Lower leg skin (tissue), 4 donors: ENCODE results near the gene DNAH11. TPM values are rescaled to one million over a fixed set of nuclear protein-coding genes. Genes with fewer than 3 reads are reported as not detected.

Experiments
- DNase-seq, 2 donors: peaks; one replicate each; pipeline ENCODE4 v3.0.0-alpha.2; 2019; ENCODE audit warnings: low spot score in 2 of 2
- H3K4me3 ChIP-seq: fragments of 200-600 bp; sonication (generic); 2 replicates; pipeline ENCODE4 v1.5.1; 2017; ENCODE audit warnings: mild to moderate bottlenecking, low read depth; ENCODE audit not compliant: poor library complexity, severe bottlenecking
- POLR2A ChIP-seq, 2 donors: fragments of 450-650 bp; IDR thresholded peaks; one replicate each; pipeline ENCODE4 v1.6.1; 2016 to 2017; ENCODE audit warnings: antibody characterized with exemption in 2 of 2, mild to moderate bottlenecking in 1 of 2, moderate library complexity in 1 of 2
- WGBS, 2 donors: methylation state at CpG; one replicate each; pipeline ENCODE4 v1.1.5; 2018; 5-methylcytosine and 5-hydroxymethylcytosine counted together
- intact Hi-C: fragments of 100-400 bp; cut with DNase I; formaldehyde crosslinking; loops from one replicate; pipeline ENCODE4 v1.15.0; 2023; ENCODE audit warnings: low total_unique reads
- total RNA-seq, 4 donors: library from RNA; depleted of rRNA; stranded (reverse); fragments of >200 nt; gene quantifications; one replicate each; pipeline ENCODE4 v1.1.0, GENCODE V29; 2016
- TF ChIP-seq, protein P1 (sequence below), 3 donors: fragments of 450-650 bp; IDR thresholded peaks; one replicate each; pipeline ENCODE4 v1.5.1; 2016; ENCODE audit warnings: antibody characterized with exemption in 3 of 3, mild to moderate bottlenecking in 3 of 3, moderate library complexity in 2 of 3

DNAH11 gene
- total RNA-seq, 4 donors from 2014 or later = 0.88 to 10.0 (median 4.1) TPM

DNA sequence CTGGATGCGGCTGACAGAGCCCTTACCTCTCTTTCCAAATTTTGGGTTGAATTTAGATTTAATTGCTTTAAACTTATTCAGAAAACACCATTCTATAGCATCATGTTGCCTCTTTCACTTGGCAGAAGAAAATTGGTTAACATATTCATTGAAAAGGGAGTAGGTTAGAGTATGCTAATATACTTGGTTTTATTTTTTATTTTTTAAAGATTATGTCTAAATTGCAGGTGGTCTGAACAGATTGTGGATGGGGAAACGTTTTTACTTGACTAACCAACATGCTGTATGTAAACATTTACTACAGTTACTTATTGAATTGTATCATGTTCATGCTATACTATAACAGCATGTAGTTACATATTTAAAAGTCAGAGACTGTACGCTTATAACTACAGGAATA, 65.6 kb downstream of the DNAH11 start:
- no peak for DNase-seq
- H3K4me3 ChIP-seq = no peak overlapping the region
- TF ChIP-seq, protein P1, sequence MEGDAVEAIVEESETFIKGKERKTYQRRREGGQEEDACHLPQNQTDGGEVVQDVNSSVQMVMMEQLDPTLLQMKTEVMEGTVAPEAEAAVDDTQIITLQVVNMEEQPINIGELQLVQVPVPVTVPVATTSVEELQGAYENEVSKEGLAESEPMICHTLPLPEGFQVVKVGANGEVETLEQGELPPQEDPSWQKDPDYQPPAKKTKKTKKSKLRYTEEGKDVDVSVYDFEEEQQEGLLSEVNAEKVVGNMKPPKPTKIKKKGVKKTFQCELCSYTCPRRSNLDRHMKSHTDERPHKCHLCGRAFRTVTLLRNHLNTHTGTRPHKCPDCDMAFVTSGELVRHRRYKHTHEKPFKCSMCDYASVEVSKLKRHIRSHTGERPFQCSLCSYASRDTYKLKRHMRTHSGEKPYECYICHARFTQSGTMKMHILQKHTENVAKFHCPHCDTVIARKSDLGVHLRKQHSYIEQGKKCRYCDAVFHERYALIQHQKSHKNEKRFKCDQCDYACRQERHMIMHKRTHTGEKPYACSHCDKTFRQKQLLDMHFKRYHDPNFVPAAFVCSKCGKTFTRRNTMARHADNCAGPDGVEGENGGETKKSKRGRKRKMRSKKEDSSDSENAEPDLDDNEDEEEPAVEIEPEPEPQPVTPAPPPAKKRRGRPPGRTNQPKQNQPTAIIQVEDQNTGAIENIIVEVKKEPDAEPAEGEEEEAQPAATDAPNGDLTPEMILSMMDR (IDR thresholded peaks at IDR 0.05) = no peak
- TF ChIP-seq POLR2A (IDR thresholded peaks at IDR 0.05) = no peak
- intact Hi-C loops = no loop called here
- WGBS, 2 donors = 71 to 76% methylated on average over 3 of the region's 3 CpGs

DNA sequence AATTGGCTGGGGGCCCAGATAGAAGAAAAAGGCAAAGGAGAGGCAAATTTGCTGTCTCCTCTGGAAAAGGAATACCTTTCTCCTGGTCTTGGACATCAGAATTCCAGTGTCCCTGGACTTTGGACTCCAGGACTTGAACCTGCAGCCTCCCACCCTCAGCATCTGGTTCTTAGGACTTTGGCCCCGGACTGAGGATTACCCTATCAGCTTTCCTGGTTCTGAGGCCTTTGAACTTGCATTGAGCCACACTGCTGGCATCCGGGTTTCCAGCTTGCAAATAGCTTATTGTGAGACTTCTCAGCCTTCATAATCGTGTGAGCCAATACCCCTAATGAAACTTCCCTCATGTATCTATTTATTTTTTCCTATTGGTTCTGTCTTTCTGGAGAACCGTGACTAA, 68.3 kb downstream of the DNAH11 start:
- no peak for TF ChIP-seq POLR2A (IDR thresholded peaks at IDR 0.05)
- TF ChIP-seq, protein P1 (IDR thresholded peaks at IDR 0.05) = no peak
- WGBS, 2 donors = 73 to 88% methylated on average over 4 of the region's 4 CpGs
- intact Hi-C loops = no loop called here

DNA sequence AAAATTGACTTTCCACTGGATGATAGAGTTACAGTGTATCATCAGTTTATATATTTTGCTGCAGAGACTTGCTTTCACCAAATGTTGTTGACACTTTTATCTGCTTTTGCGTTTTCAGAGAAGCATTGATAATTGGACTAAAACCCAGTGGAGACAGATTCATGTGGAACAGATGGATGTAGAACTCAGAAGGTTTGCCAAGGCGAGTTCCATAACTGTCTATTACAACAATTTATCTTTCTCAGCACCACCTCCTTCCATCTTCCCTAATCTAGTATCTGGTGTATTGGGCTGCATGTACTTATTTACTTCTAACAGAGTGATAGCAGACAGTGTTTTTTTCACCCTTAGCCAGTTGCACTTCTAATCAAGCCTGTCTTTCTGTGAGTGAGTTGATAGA, 73.3 kb downstream of the DNAH11 start:
- intact Hi-C loops = no loop called here
- TF ChIP-seq, protein P1 (IDR thresholded peaks at IDR 0.05) = no peak
- no peak for TF ChIP-seq POLR2A (IDR thresholded peaks at IDR 0.05)
- 28 to 30% methylated on average over 2 of the region's 2 CpGs for WGBS, 2 donors
- no peak for DNase-seq
- no peak overlapping the region for H3K4me3 ChIP-seq

More for the DNA sequence above, 68.3 kb downstream of the DNAH11 start:
- DNase-seq = no peak
- H3K4me3 ChIP-seq = no peak overlapping the region

DNA sequence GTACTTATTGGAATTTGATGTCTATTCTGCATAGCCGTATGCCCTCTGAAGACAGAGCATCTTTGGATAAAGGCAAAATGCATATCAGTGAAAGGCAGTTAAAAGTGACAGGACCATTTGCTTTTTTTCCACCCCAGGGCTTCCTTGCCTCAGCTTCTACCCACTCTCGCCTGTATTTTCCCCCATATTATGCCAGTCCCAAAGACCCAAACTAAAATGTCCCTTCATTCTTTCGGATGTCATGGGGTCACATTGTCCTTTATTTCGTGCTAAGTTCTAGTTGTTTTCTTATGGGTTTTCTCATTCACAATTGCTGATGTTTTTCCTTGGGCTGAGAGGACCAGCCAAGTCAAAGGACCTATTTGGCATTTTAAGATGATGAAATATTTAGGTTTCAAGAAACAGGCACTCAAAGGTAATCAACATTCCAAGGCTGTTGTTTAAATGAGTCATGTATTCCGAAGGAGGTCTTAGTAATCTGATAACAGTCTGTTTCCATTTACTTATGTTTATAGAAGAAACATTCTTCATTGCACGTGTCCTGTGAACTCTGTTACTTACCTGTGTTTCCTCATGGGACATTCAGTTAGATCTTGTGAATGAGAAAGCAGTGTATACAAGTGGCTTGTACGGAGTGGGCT, 74.1 kb downstream of the DNAH11 start:
- intact Hi-C loops = no loop called here
- WGBS, 2 donors = 61 to 63% methylated on average over 7 of the region's 7 CpGs
- H3K4me3 ChIP-seq = no peak overlapping the region
- DNase-seq = no peak
- no peak for TF ChIP-seq POLR2A (IDR thresholded peaks at IDR 0.05)
- TF ChIP-seq, protein P1 (IDR thresholded peaks at IDR 0.05) = no peak

DNA sequence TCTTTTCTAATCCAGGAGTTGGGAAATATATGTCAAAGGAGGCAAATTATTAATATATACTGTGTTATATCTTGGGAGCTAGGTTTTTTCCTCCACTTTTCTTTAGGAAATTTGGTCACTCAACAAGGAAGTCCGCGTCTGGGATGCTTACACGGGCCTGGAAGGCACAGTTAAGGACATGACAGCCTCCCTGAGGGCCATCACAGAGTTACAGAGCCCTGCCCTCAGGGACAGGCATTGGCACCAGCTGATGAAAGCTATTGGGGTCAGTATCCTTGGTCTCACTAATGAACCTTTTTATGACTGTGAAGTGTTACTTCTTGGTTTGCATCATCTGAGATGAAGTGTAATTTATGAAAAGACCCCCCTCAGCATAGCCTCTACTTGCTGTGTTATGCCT, 74.7 kb downstream of the DNAH11 start:
- DNase-seq = no peak
- TF ChIP-seq, protein P1 (IDR thresholded peaks at IDR 0.05) = no peak
- TF ChIP-seq POLR2A (IDR thresholded peaks at IDR 0.05) = no peak
- H3K4me3 ChIP-seq = no peak overlapping the region
- intact Hi-C loops = no loop called here
- WGBS, 2 donors = 71% methylated on average over 3 of the region's 3 CpGs

DNA sequence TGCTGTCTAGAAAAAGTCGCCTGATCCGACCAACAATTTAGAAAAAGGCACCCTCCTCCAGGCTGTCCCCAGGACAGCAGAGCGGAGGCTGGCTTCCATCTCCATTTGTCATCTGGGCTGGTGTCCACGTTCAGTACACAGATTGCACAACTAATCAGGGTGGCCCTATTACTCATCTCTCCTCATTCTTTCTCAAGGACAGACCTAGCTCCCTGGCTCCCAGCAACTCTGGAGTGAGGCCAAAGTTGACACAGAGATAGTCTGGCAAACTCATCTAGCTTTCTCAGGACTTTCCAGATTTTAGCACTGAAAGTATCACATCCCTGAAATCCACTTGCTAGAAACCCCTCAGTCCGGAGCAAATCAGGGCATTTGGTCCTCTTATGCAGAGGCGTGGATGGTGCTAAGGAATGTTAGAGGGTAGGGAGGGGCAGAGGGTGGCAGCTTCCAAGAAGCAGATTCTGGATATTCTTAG, 75.1 kb downstream of the DNAH11 start:
- intact Hi-C loops = no loop called here
- 62 to 74% methylated on average over 6 of the region's 6 CpGs for WGBS, 2 donors
- DNase-seq = peak in 1 of 2 donors; percentile 46
- no peak for TF ChIP-seq POLR2A (IDR thresholded peaks at IDR 0.05)
- TF ChIP-seq, protein P1 (IDR thresholded peaks at IDR 0.05) = no peak
- no peak overlapping the region for H3K4me3 ChIP-seq
